Measurements from ENCODE around the gene MYMX.
A peak's percentile ranks its signal among the peaks of the same experiment; 100 is the strongest.

The MYMX gene

DNA sequence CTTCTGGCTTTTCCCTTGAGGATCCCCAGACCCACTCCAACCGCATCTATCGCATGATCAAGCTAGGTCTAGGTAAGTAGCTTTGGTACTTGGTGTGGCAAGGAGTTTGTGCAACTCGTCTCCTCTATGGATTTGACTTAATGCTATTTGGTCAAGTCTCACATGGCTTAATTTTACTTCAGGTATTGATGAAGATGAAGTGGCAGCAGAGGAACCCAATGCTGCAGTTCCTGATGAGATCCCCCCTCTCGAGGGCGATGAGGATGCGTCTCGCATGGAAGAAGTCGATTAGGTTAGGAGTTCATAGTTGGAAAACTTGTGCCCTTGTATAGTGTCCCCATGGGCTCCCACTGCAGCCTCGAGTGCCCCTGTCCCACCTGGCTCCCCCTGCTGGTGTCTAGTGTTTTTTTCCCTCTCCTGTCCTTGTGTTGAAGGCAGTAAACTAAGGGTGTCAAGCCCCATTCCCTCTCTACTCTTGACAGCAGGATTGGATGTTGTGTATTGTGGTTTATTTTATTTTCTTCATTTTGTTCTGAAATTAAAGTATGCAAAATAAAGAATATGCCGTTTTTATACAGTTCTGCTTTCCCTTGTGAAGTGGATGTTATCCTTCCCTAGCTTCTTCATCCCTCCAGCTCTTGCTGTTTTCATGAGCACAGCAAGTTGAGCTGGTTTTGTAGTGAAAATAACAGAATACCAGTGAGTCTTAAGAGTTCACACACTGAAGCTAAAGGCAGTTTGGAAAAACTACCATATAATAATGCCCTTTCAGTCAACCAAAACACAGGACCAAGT lies 36.8 kb downstream of the MYMX start:
- DNase-seq: no peak

DNA sequence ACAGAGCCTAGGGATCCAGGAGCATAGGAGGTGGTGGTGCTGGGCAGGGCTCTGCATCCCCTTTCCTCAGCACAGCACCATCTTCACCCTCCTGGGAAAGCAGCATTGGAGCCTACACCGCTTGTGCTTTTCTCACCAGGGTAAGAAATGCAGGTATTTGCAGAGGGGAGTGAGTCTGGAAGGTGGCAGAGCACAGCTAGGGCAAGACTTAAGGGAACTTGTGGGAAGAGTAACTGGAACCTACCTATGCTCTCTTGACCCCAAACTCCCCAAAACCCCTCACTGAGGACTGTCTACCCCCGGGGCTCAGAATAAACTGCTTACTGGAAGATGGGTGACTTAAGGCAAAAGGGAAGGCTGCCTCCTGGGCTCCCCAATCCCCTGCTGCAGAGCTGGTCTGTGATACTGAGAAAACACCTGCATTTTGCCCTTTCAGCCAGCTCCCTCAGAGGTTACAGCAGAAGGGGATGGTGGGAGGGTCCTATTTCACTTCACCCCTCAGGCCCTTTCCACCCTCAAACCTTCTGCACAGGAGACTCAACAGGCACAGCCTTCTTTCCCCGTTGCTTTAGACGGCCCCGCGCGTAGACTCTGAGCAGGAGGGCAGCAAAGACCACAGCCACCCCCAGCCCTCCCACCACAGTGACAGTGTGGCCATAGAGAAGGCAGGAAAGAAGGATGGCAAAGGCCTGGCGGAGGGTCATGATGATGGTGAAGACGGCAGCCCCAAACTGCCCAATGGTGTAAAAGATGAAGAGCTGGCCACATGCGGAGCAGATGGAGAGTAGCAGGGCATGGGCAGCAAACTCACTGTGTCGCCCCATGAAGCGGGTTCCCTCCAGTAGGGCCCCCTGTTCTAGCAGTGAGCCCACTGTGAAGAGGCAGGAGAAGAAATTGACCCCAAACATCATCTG lies 37.7 kb downstream of the MYMX start:
- DNase-seq: no peak

GRCh38 chr6:44255105-44255808 lies 38.5 kb downstream of the MYMX start:
- no peak for DNase-seq

DNA sequence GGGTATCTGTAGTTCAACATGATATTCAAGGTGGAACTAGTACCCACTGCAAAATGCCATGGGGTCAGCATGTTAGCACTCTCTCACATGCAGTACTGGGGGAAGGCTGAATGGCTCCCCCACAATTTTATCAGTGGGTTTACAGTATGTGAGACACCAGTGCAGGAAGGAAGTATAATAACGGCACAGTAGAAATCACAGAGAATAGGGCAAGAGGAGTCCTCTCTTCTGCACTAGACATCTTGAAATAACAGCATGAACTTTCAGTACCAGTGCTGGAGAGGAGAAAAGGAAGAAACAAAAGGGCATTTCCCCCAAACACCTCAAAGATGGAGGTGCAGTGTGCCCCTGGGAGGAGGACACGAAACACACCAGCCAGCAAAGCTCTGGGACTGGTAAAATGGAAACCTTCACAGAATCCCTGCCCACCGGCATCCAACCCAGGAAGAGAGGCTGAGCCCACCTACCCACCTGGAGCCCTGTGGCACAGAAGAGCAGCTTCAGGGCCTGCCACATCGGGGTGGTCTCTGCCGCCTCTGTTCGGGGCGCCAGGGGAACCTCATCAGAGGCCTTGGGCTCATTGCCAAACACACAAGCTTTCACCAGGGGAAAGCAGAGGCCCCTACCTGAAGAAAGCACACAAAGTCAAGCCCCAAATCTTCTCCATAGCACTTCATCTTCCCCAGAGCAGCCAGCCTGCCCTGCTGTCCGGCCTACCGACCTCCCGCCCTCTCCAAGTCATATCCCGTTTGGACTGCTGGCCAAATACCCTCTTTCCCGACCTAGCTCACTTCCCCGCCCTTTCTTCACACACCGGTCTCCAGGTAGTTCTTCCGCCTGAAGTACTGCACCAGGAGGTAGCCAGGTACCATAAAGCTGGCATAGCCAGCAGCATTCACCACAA lies 39.4 kb downstream of the MYMX start:
- no peak for DNase-seq

DNA sequence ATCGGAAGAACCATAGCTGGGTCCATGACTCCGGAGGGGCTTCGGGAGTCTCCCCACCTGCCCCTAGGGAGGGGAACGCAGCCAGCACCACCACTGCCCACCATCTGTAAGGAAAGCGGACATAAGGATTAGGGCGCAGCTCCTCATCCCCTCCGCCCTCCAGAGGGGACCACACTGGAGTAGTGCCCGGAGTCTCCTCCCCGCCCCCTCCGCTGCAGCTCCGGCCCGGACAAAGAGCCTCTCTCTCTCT lies 40.0 kb downstream of the MYMX start:
- no peak for DNase-seq

GRCh38 chr6:44257025-44257752 lies 40.5 kb downstream of the MYMX start, which contains the start of gene SLC35B2:
Gene SLC35B2, minus strand, starts transcription at chr6:44257528. Its CDS starts 118 bp downstream, at chr6:44257410.
- no peak for DNase-seq

DNA sequence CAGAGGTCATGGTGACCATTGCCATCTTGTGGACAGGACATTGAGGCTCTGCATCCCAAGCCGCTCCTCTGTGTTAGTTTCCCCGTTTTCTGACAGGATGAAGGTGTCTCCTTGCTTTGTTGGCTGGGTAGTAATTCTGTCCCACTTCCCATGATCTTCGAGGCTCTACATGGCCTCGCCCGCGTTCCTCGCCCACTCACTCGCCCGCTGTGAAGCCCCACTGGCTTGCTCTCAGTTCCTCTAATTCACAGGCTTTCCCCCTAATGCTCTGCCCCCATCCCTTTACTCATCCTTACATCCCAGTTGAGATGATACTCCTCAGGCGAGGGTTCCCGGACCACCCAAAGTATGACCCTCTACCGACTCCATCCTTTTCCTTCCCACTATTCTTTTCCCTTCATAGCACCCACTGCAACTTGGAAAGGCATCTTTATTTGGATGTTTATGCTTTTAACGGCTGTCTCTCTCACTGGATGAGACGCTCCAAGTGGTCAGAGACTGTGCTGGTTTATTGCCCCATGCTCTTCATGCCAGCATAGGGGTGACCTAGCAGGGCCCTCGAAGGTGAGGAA lies 41.1 kb downstream of the MYMX start:
- DNase-seq: no peak

DNA sequence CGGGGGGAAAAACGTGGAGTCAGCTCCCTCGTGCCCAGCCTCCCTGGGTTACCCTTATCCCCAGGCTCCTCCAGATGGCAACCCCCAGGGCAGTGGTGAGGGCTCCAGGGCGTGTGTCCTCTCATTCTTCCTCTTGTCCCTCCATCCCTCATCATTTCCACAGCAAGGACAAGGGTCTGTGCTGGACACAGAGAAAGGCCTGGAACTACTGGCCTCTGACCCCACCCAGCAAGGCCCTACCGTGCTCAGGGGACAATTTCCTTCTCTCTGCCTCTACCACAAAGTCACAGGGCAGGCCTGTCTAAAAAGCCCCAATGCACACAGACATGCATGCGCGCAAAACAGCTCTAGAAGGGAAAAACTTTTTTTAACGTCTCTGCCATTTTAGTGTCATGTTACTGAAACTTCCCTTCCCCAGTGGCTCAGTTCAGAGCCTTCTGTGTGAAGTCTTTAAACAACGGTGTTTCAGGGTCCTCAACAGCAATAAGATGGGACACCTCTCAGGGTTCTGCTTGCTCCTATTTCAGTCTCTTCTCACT lies 41.7 kb downstream of the MYMX start:
- DNase-seq: no peak

DNA sequence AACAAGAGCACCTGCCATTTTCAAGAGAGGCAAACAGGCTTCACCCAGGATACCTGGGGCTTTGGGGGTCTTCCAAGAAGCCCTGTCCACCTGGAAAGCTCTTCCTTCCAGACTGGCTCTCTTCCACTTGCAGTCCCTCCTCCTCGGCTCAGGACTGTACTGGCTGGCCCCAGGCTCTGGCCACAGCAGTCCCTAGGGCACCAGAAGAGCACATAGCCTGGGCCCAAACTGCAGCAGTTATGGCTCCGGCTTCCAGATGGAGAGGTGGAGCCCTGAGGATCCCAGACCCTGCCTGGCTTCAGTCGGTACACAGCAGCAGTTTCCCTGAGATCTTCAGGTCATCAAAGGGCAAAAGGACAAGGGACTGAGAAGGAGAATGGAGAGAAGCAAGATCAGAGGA lies 42.2 kb downstream of the MYMX start:
- DNase-seq: no peak

- DNase-seq: no peak
These were observed 43.3 kb downstream of the MYMX start for GRCh38 chr6:44260011-44260410.

DNA sequence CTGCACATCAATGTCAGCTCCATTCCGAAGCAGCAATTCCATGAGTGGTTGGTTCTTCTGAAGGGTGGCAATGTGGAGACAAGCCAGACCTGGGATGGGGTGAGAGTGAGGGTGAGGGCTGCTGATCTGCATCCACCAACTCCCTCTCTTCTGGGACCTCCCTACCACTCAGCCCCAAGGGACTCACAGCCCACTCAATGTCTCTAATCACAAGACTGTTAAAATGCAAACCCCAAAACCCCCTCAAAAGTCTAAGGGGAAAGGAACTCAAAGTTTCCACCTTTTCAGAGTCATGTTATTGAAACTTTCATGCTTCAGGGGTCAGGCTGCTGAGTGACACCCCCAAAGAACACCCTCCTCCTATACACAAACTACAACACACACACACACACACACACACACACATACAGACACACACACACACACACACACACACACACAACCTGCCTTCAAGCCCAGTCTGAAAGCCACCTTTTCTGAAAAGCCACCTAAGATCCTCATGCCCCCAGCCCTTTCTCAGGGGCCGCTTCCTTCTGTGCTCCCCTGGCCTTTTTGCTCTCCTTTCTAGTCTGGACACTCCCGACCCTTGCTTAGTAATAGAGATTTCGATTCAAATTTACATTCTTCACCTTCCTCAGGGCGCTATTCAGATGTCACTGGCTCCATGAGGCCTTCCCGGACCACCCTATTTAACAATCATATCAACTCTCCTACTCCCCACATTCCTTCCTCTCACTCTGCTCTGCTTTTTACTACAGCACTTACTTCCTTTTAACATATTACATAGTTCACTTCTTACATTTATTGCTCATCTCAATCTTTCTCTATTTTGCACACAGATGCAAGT lies 43.9 kb downstream of the MYMX start:
- DNase-seq: no peak

- no peak for DNase-seq
These were observed 44.9 kb downstream of the MYMX start for GRCh38 chr6:44261581-44261980.

GRCh38 chr6:44262467-44263353 lies 46.0 kb downstream of the MYMX start:
- DNase-seq: no peak

- DNase-seq: no peak
These were observed 46.8 kb downstream of the MYMX start for GRCh38 chr6:44263354-44264100.

GRCh38 chr6:44264154-44265006 lies 47.7 kb downstream of the MYMX start:
- DNase-seq: no peak

DNA sequence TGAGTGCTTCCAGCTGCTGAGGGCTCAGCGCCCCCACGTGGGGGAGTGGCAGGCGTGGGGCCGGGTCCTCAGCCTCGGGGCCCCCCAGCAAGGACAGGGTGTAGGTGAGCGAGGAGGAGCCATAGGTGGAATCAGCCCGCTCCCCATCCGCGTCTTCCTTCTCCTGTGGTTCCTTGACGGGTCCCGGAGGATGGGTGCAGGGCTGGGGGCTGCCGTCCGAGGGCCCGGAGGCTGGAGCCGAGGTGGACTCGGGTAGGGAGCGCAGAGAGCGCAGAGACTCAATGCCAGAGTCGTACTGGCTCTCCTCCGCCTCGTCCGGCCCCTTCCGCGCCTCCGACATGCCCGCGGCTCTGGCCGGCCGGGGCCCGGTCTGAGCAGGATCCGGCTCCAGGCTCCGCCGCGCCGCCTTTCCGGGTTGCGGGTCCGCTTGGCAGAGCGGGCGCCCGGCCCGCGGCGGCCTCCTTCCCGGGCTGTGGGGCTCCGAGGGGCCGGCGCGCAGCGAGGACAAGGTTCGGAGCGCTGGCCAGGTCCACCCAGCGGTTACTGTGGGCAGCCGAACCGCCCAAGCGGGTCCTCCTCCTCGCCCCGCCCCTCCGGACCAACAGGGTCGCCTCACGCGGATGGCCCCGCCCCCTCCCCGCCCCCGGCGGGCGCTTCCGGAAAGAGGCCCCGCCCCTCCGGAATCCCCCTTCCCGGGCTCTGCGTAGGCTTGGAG lies 48.4 kb downstream of the MYMX start, which contains the start of gene NFKBIE:
TSS of gene NFKBIE (minus strand) at position 545 of the 715 bp plus-strand sequence. CDS start at position 340, 205 bp downstream.
- DNase-seq: peak; percentile 55

Data from cortex of kidney (tissue), 1 donor.